Measurements from ENCODE around the gene CHD6. TPM values are rescaled to one million over a fixed set of nuclear protein-coding genes. Genes with fewer than 3 reads are reported as not detected.

CHD6 gene
- total RNA-seq, 2 experiments from 2014 or later: 114 to 126 TPM

GRCh38 chr20:41534842-41535241 lies 83.3 kb downstream of the CHD6 start:
- Mint-ChIP-seq H3K4me1 (ENCODE audit: low read depth) (peaks cover 44% of the 10 kb centered on the region), H3K36me3 (ENCODE audit: low read depth) (peaks cover 73% of the 10 kb centered on the region), H3K27ac (no peak overlapping the region), H3K4me3 (no peak overlapping the region), H3K9me3 (peaks cover 4% of the 10 kb centered on the region), H3K27me3 (no peaks in the 10 kb centered on the region)
- ChIA-PET POLR2A (no interaction called here), CTCF (interaction anchor here (1.1 kb wide), 1 partner anchor 12 kb away, joined by 3 read pairs; no protein-coding TSS in a partner anchor)
- Histone ChIP-seq H3K36me3 (ENCODE audit: insufficient read depth, low read length) (peaks cover 35% of the 10 kb centered on the region), H3K4me1 (ENCODE audit: insufficient read depth, low read length) (peaks cover 3% of the 10 kb centered on the region), H3K27me3 (ENCODE audit: control insufficient read depth in 1 of 2, insufficient read depth in 2 of 2, low read length in 2 of 2) (no peaks in the 10 kb centered on the region), H3K4me3 (ENCODE audit: low read length) (no peak overlapping the region), H3K27ac (ENCODE audit: low read depth in 1 of 2, low read length in 2 of 2) (no peak overlapping the region), H3K9me3 (ENCODE audit: control insufficient read depth in 1 of 2, insufficient read depth in 1 of 2, low read length in 2 of 2) (peaks cover 0 to 4% of the 10 kb centered on the region in 2 experiments)
- no peak for TF ChIP-seq CTCF (IDR thresholded peaks at IDR 0.05)
- DNase-seq (no peak), ATAC-seq (ENCODE audit: poor library complexity) (no peak)
- intact Hi-C loops (cut with DNase I, micrococcal nuclease): no loop called here

- CTCF ChIA-PET: interaction anchor here (1.1 kb wide), 1 partner anchor 11 kb away, joined by 3 read pairs; no protein-coding TSS in a partner anchor
- POLR2A ChIA-PET: no interaction called here
- DNase-seq (no peak), ATAC-seq (ENCODE audit: poor library complexity) (no peak)
- Mint-ChIP-seq H3K4me3 (no peak overlapping the region), H3K9me3 (peaks cover 4% of the 10 kb centered on the region), H3K27ac (no peak overlapping the region), H3K4me1 (ENCODE audit: low read depth) (peaks cover 49% of the 10 kb centered on the region), H3K27me3 (no peaks in the 10 kb centered on the region), H3K36me3 (ENCODE audit: low read depth) (peaks cover 73% of the 10 kb centered on the region)
- no peak overlapping the region for H3K4me3 ChIP-seq (ENCODE audit: low read length)
- TF ChIP-seq CTCF (IDR thresholded peaks at IDR 0.05): no peak
- no peak overlapping the region for H3K27ac ChIP-seq (ENCODE audit: low read depth in 1 of 2, low read length in 2 of 2)
- H3K36me3 ChIP-seq (ENCODE audit: insufficient read depth, low read length): peaks cover 31% of the 10 kb centered on the region
- H3K9me3 ChIP-seq (ENCODE audit: control insufficient read depth in 1 of 2, insufficient read depth in 1 of 2, low read length in 2 of 2): peaks cover 0 to 4% of the 10 kb centered on the region in 2 experiments
- H3K4me1 ChIP-seq (ENCODE audit: insufficient read depth, low read length): peaks cover 3% of the 10 kb centered on the region
- intact Hi-C loops (cut with DNase I, micrococcal nuclease): no loop called here
- H3K27me3 ChIP-seq (ENCODE audit: control insufficient read depth in 1 of 2, insufficient read depth in 2 of 2, low read length in 2 of 2): no peaks in the 10 kb centered on the region
These were observed 84.0 kb downstream of the CHD6 start for GRCh38 chr20:41534170-41534569.

GRCh38 chr20:41533537-41534136 lies 84.5 kb downstream of the CHD6 start:
- H3K9me3 Mint-ChIP-seq: peaks cover 4% of the 10 kb centered on the region
- Histone ChIP-seq H3K27me3 (ENCODE audit: control insufficient read depth in 1 of 2, insufficient read depth in 2 of 2, low read length in 2 of 2) (no peaks in the 10 kb centered on the region), H3K27ac (ENCODE audit: low read depth in 1 of 2, low read length in 2 of 2) (no peak overlapping the region), H3K4me3 (ENCODE audit: low read length) (no peak overlapping the region), H3K4me1 (ENCODE audit: insufficient read depth, low read length) (peaks cover 3% of the 10 kb centered on the region), H3K9me3 (ENCODE audit: control insufficient read depth in 1 of 2, insufficient read depth in 1 of 2, low read length in 2 of 2) (peaks cover 0 to 4% of the 10 kb centered on the region in 2 experiments), H3K36me3 (ENCODE audit: insufficient read depth, low read length) (peaks cover 26% of the 10 kb centered on the region)
- H3K27me3 Mint-ChIP-seq: no peaks in the 10 kb centered on the region
- intact Hi-C loops (cut with DNase I, micrococcal nuclease): no loop called here
- TF ChIP-seq CTCF (IDR thresholded peaks at IDR 0.05): no peak
- no peak for DNase-seq
- ATAC-seq (ENCODE audit: poor library complexity): no peak
- POLR2A ChIA-PET: no interaction called here
- CTCF ChIA-PET: interaction anchor here (1.1 kb wide), 1 partner anchor 10 kb away, joined by 3 read pairs; no protein-coding TSS in a partner anchor
- H3K27ac Mint-ChIP-seq: no peak overlapping the region
- no peak overlapping the region for H3K4me3 Mint-ChIP-seq
- peaks cover 73% of the 10 kb centered on the region for H3K36me3 Mint-ChIP-seq (ENCODE audit: low read depth)
- peaks cover 55% of the 10 kb centered on the region for H3K4me1 Mint-ChIP-seq (ENCODE audit: low read depth)
